Uterus (tissue), 2 donors: ENCODE data around the gene LCN6.

Source experiments
- CTCF ChIP-seq, 4 experiments: fragments of 200-600 bp in 2 of 4; fragments of 450-650 bp in 2 of 4; sonication (generic) in 2 of 4; IDR thresholded peaks; one replicate each; pipeline ENCODE4 v1.5.1; 2016 to 2019; ENCODE audit warnings: antibody characterized with exemption in 4 of 4, mild to moderate bottlenecking in 2 of 4, moderate library complexity in 1 of 4
- POLR2A ChIP-seq, 2 donors: fragments of 450-650 bp; IDR thresholded peaks; one replicate each; pipeline ENCODE4 v1.6.1; 2016; ENCODE audit warnings: antibody characterized with exemption in 2 of 2, mild to moderate bottlenecking in 1 of 2, moderate library complexity in 1 of 2

- no peak for TF ChIP-seq POLR2A (IDR thresholded peaks at IDR 0.05)
- no peak for TF ChIP-seq CTCF (IDR thresholded peaks at IDR 0.05)
Measured at GRCh38 chr9:136757751-136758140, 9.4 kb upstream of the LCN6 start.
